Measurements from ENCODE around the gene CDSN. TPM values are rescaled to one million over a fixed set of nuclear protein-coding genes. Genes with fewer than 3 reads are reported as not detected.

Gene CDSN
- total and polyA plus RNA-seq, 12 donors = 0.03 to 0.08 TPM; not detected in 10

- no peak overlapping the region for H3K27ac ChIP-seq
- no peaks in the 10 kb centered on the region for H3K27me3 ChIP-seq
- H3K36me3 ChIP-seq (replicated peaks in 1 of 2) = no peaks in the 10 kb centered on the region
- 73 to 90% (median 80%) methylated on average over 5 to 7 of the region's 7 CpGs for WGBS, 4 donors
- H3K9me3 ChIP-seq (replicated peaks in 1 of 3) = no peaks in the 10 kb centered on the region
- H3K4me3 ChIP-seq = no peak overlapping the region
- peaks cover 0 to 5% of the 10 kb centered on the region in 2 donors for H3K4me1 ChIP-seq (replicated peaks in 1 of 2)
- DNase-seq = no peak
- intact Hi-C loops (cut with DNase I) = no loop called here
- TF ChIP-seq CTCF (IDR thresholded peaks at IDR 0.05) (no peak), POLR2A (IDR thresholded peaks at IDR 0.05) (no peak)
Observed at GRCh38 chr6:31118178-31118577, 2.1 kb downstream of the CDSN start.

- DNase-seq = peak in 1 of 7 donors; percentile 7
- Histone ChIP-seq H3K4me3 (no peak overlapping the region), H3K9me3 (replicated peaks in 1 of 3) (no peaks in the 10 kb centered on the region), H3K36me3 (replicated peaks in 1 of 2) (no peaks in the 10 kb centered on the region), H3K27ac (no peak overlapping the region), H3K4me1 (replicated peaks in 1 of 2) (no peaks in the 10 kb centered on the region), H3K27me3 (no peaks in the 10 kb centered on the region)
- 75 to 82% (median 78%) methylated on average over 16 to 19 of the region's 19 CpGs for WGBS, 4 donors
- intact Hi-C loops (cut with DNase I) = no loop called here
- TF ChIP-seq CTCF (IDR thresholded peaks at IDR 0.05) = no peak
- no peak for TF ChIP-seq POLR2A (IDR thresholded peaks at IDR 0.05)
Observed at GRCh38 chr6:31116661-31117385, 3.4 kb downstream of the CDSN start.

GRCh38 chr6:31115941-31116560 lies 4.2 kb downstream of the CDSN start:
- no peaks in the 10 kb centered on the region for H3K27me3 ChIP-seq

More at GRCh38 chr6:31115941-31116560, 4.2 kb downstream of the CDSN start:
- no peak for TF ChIP-seq POLR2A (IDR thresholded peaks at IDR 0.05)
- TF ChIP-seq CTCF (IDR thresholded peaks at IDR 0.05) = no peak
- Histone ChIP-seq H3K27ac (no peak overlapping the region), H3K4me3 (no peak overlapping the region), H3K36me3 (replicated peaks in 1 of 2) (no peaks in the 10 kb centered on the region), H3K4me1 (replicated peaks in 1 of 2) (no peaks in the 10 kb centered on the region), H3K9me3 (replicated peaks in 1 of 3) (no peaks in the 10 kb centered on the region)
- WGBS, 4 donors = 80 to 96% (median 91%) methylated on average over 6 to 12 of the region's 12 CpGs
- DNase-seq = no peak
- intact Hi-C loops (cut with DNase I) = no loop called here
